GM12878 (cell line): ENCODE data around the gene KNTC1. TPM values are rescaled to one million over a fixed set of nuclear protein-coding genes. Genes with fewer than 3 reads are reported as not detected.

Source experiments
- ATAC-seq: fragments of 200-7000 bp; cut with Tn5 transposase; 3 replicates; pipeline ENCODE4 v1.9.1; 2020; ENCODE audit warnings: mild to moderate bottlenecking, moderate library complexity
- BruUV-seq: library from RNA; stranded (reverse); fragments of 400-500 nt; replicated peaks from 2 replicates; lab custom pipeline; 2021; lab: Mats Ljungman, UMichigan
- CTCF ChIA-PET: fragments of 300-600 bp; sonication (Branson Sonifier 250); formaldehyde crosslinking; extraction: SDS; loops from one replicate; lab custom pipeline; 2021; ENCODE audit warnings: inconsistent platforms; lab: Yijun Ruan, JAX
- POLR2A ChIA-PET: fragments of 350-600 bp; formaldehyde crosslinking; extraction: SDS; loops from one replicate; lab custom pipeline; 2021; ENCODE audit warnings: inconsistent platforms; lab: Charles Lee
- RAD21 ChIA-PET: fragments of 300-600 bp; sonication (Branson Sonifier 250); formaldehyde crosslinking; loops from one replicate; lab custom pipeline; 2023; ENCODE audit warnings: antibody characterized with exemption; ENCODE audit not compliant: unreplicated experiment; lab: Charles Lee
- SMC1A ChIA-PET: fragments of 300-600 bp; sonication (Branson Sonifier 250); formaldehyde crosslinking; loops from one replicate; lab custom pipeline; 2023; ENCODE audit not compliant: unreplicated experiment, uncharacterized antibody; lab: Charles Lee
- DNase-seq: peaks from one replicate; pipeline ENCODE4 v3.0.0-alpha.2; 2011; ENCODE audit warnings: low read depth, low spot score
- FAIRE-seq: peaks from 3 replicates; lab custom pipeline; 2011; peaks lifted over from hg19 to GRCh38; lab: Jason Lieb, UNC
- H2AFZ ChIP-seq: 2 replicates; pipeline ENCODE4 v1.6.0; 2011; ENCODE audit warnings: low read depth, low read length, control low read depth; ENCODE audit not compliant: control insufficient read depth
- H3K27ac ChIP-seq: 2 replicates; pipeline ENCODE4 v1.5.1; 2011; ENCODE audit warnings: control low read depth; ENCODE audit not compliant: control insufficient read depth, insufficient read depth
- H3K27me3 ChIP-seq, 2 experiments: replicated peaks in 1 of 2; 2 replicates each; pipeline versions ENCODE4 v1.6.0 to v1.6.1; 2011; ENCODE audit warnings: low read length in 1 of 2; ENCODE audit not compliant: control insufficient read depth in 2 of 2, insufficient read depth in 2 of 2
- H3K36me3 ChIP-seq, 2 experiments: 2 replicates each; pipeline ENCODE4 v1.5.1; 2011; ENCODE audit warnings: low read length in 1 of 2; ENCODE audit not compliant: control insufficient read depth in 2 of 2, insufficient read depth in 2 of 2
- H3K4me1 ChIP-seq: 2 replicates; pipeline ENCODE4 v1.6.1; 2011; ENCODE audit warnings: mild to moderate bottlenecking, low read length, moderate library complexity, mixed read lengths; ENCODE audit not compliant: control insufficient read depth, insufficient read depth
- H3K4me2 ChIP-seq: 2 replicates; pipeline ENCODE4 v1.6.0; 2011; ENCODE audit warnings: control low read depth; ENCODE audit not compliant: control insufficient read depth, insufficient read depth
- H3K4me3 ChIP-seq: fragments of 200-600 bp; sonication (generic); 2 replicates; pipeline ENCODE4 v1.5.1; 2016
- H3K79me2 ChIP-seq: 2 replicates; pipeline ENCODE4 v1.6.0; 2011; ENCODE audit warnings: low read length; ENCODE audit not compliant: control insufficient read depth, insufficient read depth
- H3K9ac ChIP-seq: 2 replicates; pipeline ENCODE4 v1.8.0; 2011; ENCODE audit warnings: low read length, control low read depth, mixed read lengths; ENCODE audit not compliant: control insufficient read depth, insufficient read depth
- H3K9me3 ChIP-seq: replicated peaks from 3 replicates; pipeline ENCODE4 v1.5.1; 2011; ENCODE audit warnings: mild to moderate bottlenecking, low read length; ENCODE audit not compliant: control insufficient read depth, insufficient read depth
- H4K20me1 ChIP-seq: 2 replicates; pipeline ENCODE4 v1.6.0; 2011; ENCODE audit not compliant: control insufficient read depth, insufficient read depth
- CUX1 ChIP-seq: IDR thresholded peaks from 2 replicates; pipeline ENCODE4 v1.6.1; 2012; ENCODE audit warnings: improper control_type of control experiment, low read depth, low read length; ENCODE audit not compliant: insufficient replicate concordance
- ETV6 ChIP-seq, 2 experiments: fragments of 450-650 bp in 1 of 2; IDR thresholded peaks in 1 of 2; conservative IDR thresholded peaks in 1 of 2; 2 replicates each; pipeline ENCODE4 v1.6.1; 2014; ENCODE audit warnings: antibody characterized with exemption in 1 of 2, borderline replicate concordance in 1 of 2, low read depth in 1 of 2, mild to moderate bottlenecking in 1 of 2, moderate library complexity in 1 of 2
- FOXK2 ChIP-seq: fragments of 450-650 bp; IDR thresholded peaks from 2 replicates; pipeline ENCODE4 v1.6.1; 2017; ENCODE audit warnings: mild to moderate bottlenecking, moderate library complexity
- HDGF ChIP-seq: fragments of 450-650 bp; IDR thresholded peaks from 2 replicates; pipeline ENCODE4 v1.6.1; 2016; ENCODE audit warnings: antibody characterized with exemption
- PAX8 ChIP-seq: fragments of 450-650 bp; IDR thresholded peaks from 2 replicates; pipeline ENCODE4 v1.6.1; 2017; ENCODE audit warnings: mild to moderate bottlenecking, moderate library complexity
- PRDM15 ChIP-seq: fragments of 450-650 bp; formaldehyde crosslinking; IDR thresholded peaks from 2 replicates; pipeline ENCODE4 v1.4.0; 2020; ENCODE audit warnings: mild to moderate bottlenecking, moderate library complexity
- RBBP5 ChIP-seq: fragments of 200-600 bp; sonication (generic); conservative IDR thresholded peaks from 2 replicates; pipeline ENCODE4 v1.6.1; 2016
- SREBF1 ChIP-seq: IDR thresholded peaks from 2 replicates; pipeline ENCODE4 v1.6.1; 2012; ENCODE audit warnings: mild to moderate bottlenecking, low read length
- ZNF24 ChIP-seq: fragments of 450-650 bp; IDR thresholded peaks from 2 replicates; pipeline ENCODE4 v1.6.1; 2017; ENCODE audit warnings: antibody characterized with exemption, mild to moderate bottlenecking
- in situ Hi-C: fragments of 300-500 bp; cut with MboI; formaldehyde crosslinking; loops from 9 replicates; pipeline ENCODE4 v1.14.3; 2018; ENCODE audit warnings: mixed read lengths
- intact Hi-C: fragments of 100-400 bp; cut with micrococcal nuclease; formaldehyde crosslinking; loops from one replicate; pipeline ENCODE4 v1.14.2; 2022; ENCODE audit not compliant: unreplicated experiment
- polyA plus RNA-seq, 11 experiments: library from polyadenylated mRNA; depleted of rRNA in 4 of 11; unstranded in 6 of 11; stranded (reverse) in 5 of 11; fragments of >200 nt; fragmentation: Nextera tagmentation in 4 of 11; fragmentation: Illumina TruSeq in 1 of 11; extraction: Ambion mirVana in 4 of 11; extraction: Trizol in 1 of 11; gene quantifications; 1 replicate in 1 of 11; 2 replicates in 10 of 11; pipeline versions ENCODE4 v1.2.1 to v1.2.3, GENCODE V29; 2011 to 2016; ENCODE audit warnings: inconsistent platforms in 2 of 11, missing spikeins in 2 of 11, low read depth in 1 of 11
- total RNA-seq, 4 experiments: library from RNA; depleted of rRNA in 3 of 4; stranded (reverse); fragments of >200 nt in 3 of 4; fragmentation: Illumina TruSeq in 1 of 4; extraction: Trizol in 1 of 4; gene quantifications; 2 replicates each; pipeline versions ENCODE4 v1.2.1 to v1.2.3, GENCODE V29; 2013 to 2021

KNTC1 gene
- total and polyA plus RNA-seq, 10 of the 15 experiments (the other 5 are each of a cell fraction or from before 2014, with no cell fraction given), result 37.2 to 118 (median 76.3) TPM

- in situ Hi-C loops, result no loop called here
- no peak for FAIRE-seq
- intact Hi-C loops, result no loop called here
- DNase-seq, result no peak
- ChIA-PET POLR2A (no interaction called here), CTCF (interaction anchor here (0.5 kb wide), 1 partner anchor 50 kb away, joined by 3 read pairs; no protein-coding TSS in a partner anchor), RAD21 (no interaction called here), SMC1A (no interaction called here)
- no peak for ATAC-seq
- no peak for TF ChIP-seq SREBF1
- no peak for TF ChIP-seq CUX1
- no peak for TF ChIP-seq RBBP5
- TF ChIP-seq HDGF, result no peak
- TF ChIP-seq PRDM15 (CRISPR knock-in tag), result no peak
- no peak for TF ChIP-seq FOXK2
- TF ChIP-seq ETV6 (conservative IDR thresholded peaks at IDR 0.05 in 1 of 2, IDR thresholded peaks at IDR 0.05 in 1 of 2; ENCODE audit: borderline replicate concordance in 1 of 2, low read depth in 1 of 2), result no peak
- no peak for TF ChIP-seq PAX8
- no peak for TF ChIP-seq ZNF24
- H2AFZ ChIP-seq, result no peak overlapping the region
- BruUV-seq, result no TSS peak
- H3K4me2 ChIP-seq, result no peak overlapping the region
- H3K9ac ChIP-seq, result no peak overlapping the region
- no peak overlapping the region for H3K4me3 ChIP-seq
- no peak overlapping the region for H3K27ac ChIP-seq
- no peaks in the 10 kb centered on the region for H3K27me3 ChIP-seq
- H3K79me2 ChIP-seq, result no peaks in the 10 kb centered on the region
- no peaks in the 10 kb centered on the region for H3K4me1 ChIP-seq
- H3K9me3 ChIP-seq, result no peaks in the 10 kb centered on the region
- H4K20me1 ChIP-seq, result no peaks in the 10 kb centered on the region
- peaks cover 4 to 13% of the 10 kb centered on the region in 2 experiments; a peak in 3 of 4 replicates for H3K36me3 ChIP-seq
Measured at GRCh38 chr12:122596838-122597237, 69.8 kb downstream of the KNTC1 start.
